Mesodermal cell (in vitro differentiated cells): Measurements from ENCODE around the gene SMOC2.

Experiments used
- H3K27ac ChIP-seq: 2 replicates; pipeline ENCODE4 v1.7.0; 2013; ENCODE audit warnings: mild to moderate bottlenecking, low read depth, low read length, moderate library complexity; ENCODE audit not compliant: severe bottlenecking
- H3K36me3 ChIP-seq: 2 replicates; pipeline ENCODE4 v1.7.1; 2013; ENCODE audit warnings: mild to moderate bottlenecking, low read length, moderate library complexity; ENCODE audit not compliant: control insufficient read depth, insufficient read depth
- H3K4me1 ChIP-seq: one replicate; pipeline ENCODE4 v1.7.1; 2013; ENCODE audit warnings: mild to moderate bottlenecking, low read length; ENCODE audit not compliant: insufficient read depth, control insufficient read depth, poor library complexity, severe bottlenecking
- H3K4me3 ChIP-seq: 2 replicates; pipeline ENCODE4 v1.7.0; 2013; ENCODE audit warnings: low read length, control low read depth, mild to moderate bottlenecking; ENCODE audit not compliant: insufficient read depth, poor library complexity, severe bottlenecking; ENCODE audit errors: extremely low read depth
- H3K9me3 ChIP-seq: 2 replicates; pipeline ENCODE4 v1.7.1; 2013; ENCODE audit warnings: mild to moderate bottlenecking, low read length, moderate library complexity; ENCODE audit not compliant: control insufficient read depth
- WGBS, 2 experiments: methylation state at CpG; one replicate each; pipeline ENCODE4 v1.1.5; 2013; ENCODE audit warnings: missing lambda C conversion rate in 2 of 2; ENCODE audit not compliant: insufficient coverage in 2 of 2; 5-methylcytosine and 5-hydroxymethylcytosine counted together

SMOC2 gene

DNA sequence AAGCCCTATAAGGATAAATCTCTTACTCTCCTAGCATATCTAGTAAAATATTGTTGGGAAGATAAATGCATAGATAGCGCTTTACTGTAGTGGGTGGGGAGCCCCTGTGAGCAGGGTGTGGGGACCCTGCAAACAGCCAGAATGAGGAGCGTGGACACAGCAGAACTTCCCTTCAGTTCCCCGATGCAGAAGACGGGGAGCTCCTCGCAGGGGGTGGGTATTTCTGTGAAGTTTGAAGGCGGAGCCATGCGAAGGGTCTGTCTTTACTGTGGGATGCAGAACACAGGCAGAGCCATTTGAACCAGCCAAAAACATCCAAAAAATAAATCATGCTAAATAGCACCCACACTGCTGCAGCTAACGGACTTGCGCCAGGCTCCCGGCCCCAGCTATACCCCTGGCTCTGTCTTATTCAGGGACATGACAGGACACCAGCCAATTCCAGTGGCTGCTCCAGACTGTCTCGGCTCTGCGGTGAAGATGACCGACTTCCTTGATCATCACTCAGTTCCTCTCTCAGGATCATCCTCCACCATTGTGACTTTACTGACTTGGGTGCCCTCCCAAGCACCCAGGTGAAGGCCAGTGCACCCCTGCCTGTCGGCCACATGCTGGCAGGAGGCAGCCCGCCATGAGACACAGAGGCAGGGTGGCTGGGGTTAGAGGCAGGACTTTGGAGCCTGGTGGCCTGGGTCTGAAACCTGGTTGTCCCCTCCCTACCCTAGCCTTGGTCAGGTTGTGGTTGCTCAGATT, 134.5 kb downstream of the SMOC2 start:
- WGBS, 2 experiments = 91 to 92% methylated on average over 5 to 11 of the region's 15 CpGs
- Histone ChIP-seq H3K4me1 (peaks cover 4% of the 10 kb centered on the region), H3K4me3 (no peak overlapping the region), H3K36me3 (no peaks in the 10 kb centered on the region), H3K9me3 (no peaks in the 10 kb centered on the region), H3K27ac (no peak overlapping the region)

GRCh38 chr6:168576388-168576787, 135.4 kb downstream of the SMOC2 start:
- Histone ChIP-seq H3K4me1 (peaks cover 4% of the 10 kb centered on the region), H3K9me3 (no peaks in the 10 kb centered on the region), H3K36me3 (no peaks in the 10 kb centered on the region), H3K27ac (no peak overlapping the region), H3K4me3 (no peak overlapping the region)
- 95 to 97% methylated on average over 12 of the region's 14 CpGs for WGBS, 2 experiments

DNA sequence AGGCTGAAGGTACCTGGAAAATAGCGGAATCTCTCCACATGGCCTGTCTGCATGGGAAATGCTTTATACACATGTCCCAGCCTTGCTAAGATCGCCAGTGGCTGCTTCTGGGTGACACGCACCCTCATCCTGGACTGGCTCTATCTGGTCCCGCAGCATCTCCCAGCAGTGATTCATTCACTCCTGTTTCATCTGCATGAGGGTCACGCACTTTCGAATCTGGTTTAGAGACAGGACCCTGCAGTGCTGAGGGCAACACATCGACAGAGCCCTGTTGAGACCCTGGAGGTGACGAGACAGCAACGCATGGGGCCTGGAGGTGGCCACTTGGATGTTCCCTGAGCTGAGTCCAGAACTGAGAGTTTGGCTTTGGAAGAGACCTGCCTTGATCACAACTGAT, 136.5 kb downstream of the SMOC2 start:
- H3K27ac ChIP-seq = no peak overlapping the region
- WGBS, 2 experiments = 86 to 89% methylated on average over 9 of the region's 9 CpGs
- H3K36me3 ChIP-seq = no peaks in the 10 kb centered on the region
- H3K9me3 ChIP-seq = no peaks in the 10 kb centered on the region
- no peak overlapping the region for H3K4me3 ChIP-seq
- H3K4me1 ChIP-seq = peaks cover 4% of the 10 kb centered on the region

DNA sequence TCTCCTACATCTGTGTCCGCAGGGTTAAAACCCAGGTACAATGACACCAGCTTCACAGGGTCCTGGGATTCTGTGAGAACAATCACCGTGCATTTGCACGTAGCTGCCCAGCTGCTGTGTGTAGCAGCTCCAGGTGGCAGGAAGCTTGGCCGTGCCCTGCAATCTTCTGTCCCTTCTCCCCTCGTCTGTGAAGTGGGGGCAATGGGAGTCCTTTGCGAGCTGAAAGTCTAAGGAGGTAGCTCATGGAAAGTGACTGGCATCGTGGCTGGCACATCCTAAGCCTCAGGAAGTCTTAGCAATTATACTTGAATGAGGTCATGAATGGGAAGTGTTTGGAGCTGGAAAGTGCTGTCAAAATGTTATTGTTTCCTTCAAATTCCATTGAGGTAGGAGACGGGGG, 137.1 kb downstream of the SMOC2 start:
- 78 to 82% methylated on average over 7 to 8 of the region's 8 CpGs for WGBS, 2 experiments
- Histone ChIP-seq H3K4me1 (peaks cover 4% of the 10 kb centered on the region), H3K9me3 (no peaks in the 10 kb centered on the region)

DNA sequence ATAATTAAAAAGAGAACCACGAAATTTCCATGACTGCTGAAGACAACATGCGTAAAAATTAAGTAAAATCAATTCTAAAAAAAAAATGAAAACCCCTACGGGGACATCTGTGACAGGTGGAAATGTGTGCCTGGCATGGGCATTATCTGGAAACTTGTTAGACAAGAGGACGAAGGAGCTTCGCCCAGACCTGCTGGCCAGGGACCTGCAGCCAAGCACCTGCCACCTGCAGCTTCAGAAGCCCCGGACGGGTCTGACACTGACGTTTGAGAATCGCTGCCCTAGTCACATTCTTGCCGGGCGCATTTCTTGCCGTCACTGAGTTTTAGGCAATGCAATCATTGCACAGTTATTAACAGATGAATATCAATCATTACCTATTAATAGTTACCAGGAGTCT, 140.3 kb downstream of the SMOC2 start:
- H3K27ac ChIP-seq = no peak overlapping the region
- H3K4me3 ChIP-seq = no peak overlapping the region
- peaks cover 4% of the 10 kb centered on the region for H3K4me1 ChIP-seq
- H3K36me3 ChIP-seq = no peaks in the 10 kb centered on the region
- H3K9me3 ChIP-seq = no peaks in the 10 kb centered on the region
- 89 to 96% methylated on average over 5 to 8 of the region's 12 CpGs for WGBS, 2 experiments

More for the DNA sequence above, 137.1 kb downstream of the SMOC2 start:
- Histone ChIP-seq H3K36me3 (no peaks in the 10 kb centered on the region), H3K27ac (no peak overlapping the region), H3K4me3 (no peak overlapping the region)

GRCh38 chr6:168581706-168582105, 140.7 kb downstream of the SMOC2 start:
- Histone ChIP-seq H3K36me3 (no peaks in the 10 kb centered on the region), H3K4me3 (no peak overlapping the region), H3K4me1 (peaks cover 4% of the 10 kb centered on the region), H3K9me3 (no peaks in the 10 kb centered on the region), H3K27ac (no peak overlapping the region)
- WGBS, 2 experiments = 93 to 97% methylated on average over 6 to 9 of the region's 9 CpGs

- peaks cover 4% of the 10 kb centered on the region for H3K4me1 ChIP-seq
- 87 to 92% methylated on average over 16 to 19 of the region's 21 CpGs for WGBS, 2 experiments
These were observed 141.6 kb downstream of the SMOC2 start for GRCh38 chr6:168582571-168582981.

GRCh38 chr6:168583126-168583525, 142.1 kb downstream of the SMOC2 start:
- Histone ChIP-seq H3K4me1 (peaks cover 4% of the 10 kb centered on the region), H3K9me3 (no peaks in the 10 kb centered on the region), H3K27ac (no peak overlapping the region), H3K4me3 (no peak overlapping the region), H3K36me3 (no peaks in the 10 kb centered on the region)
- WGBS, 2 experiments = 90 to 94% methylated on average over 3 to 6 of the region's 6 CpGs

More at GRCh38 chr6:168582571-168582981, 141.6 kb downstream of the SMOC2 start:
- H3K9me3 ChIP-seq = no peaks in the 10 kb centered on the region
- no peak overlapping the region for H3K4me3 ChIP-seq
- H3K36me3 ChIP-seq = no peaks in the 10 kb centered on the region
- H3K27ac ChIP-seq = no peak overlapping the region

DNA sequence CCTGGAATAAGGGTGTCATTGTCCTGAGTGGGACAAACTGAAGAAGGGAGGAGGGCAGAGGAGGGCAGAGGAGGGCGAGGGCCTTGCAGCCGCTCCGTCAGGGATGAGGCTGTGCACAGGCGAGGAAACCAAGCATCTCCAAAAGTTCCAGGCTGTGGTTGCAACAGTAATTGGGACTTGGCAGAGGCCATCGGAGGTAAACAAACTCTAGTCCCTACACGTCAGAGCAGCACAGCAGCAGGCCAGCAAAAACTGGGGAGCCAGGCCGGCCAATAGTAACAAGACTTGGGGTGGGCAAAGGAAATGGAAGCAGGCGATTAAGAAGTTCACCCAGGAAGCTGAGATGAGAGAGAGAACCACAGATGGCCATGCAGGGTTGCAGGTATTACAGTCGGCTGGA, 142.8 kb downstream of the SMOC2 start:
- WGBS, 2 experiments = 84 to 88% methylated on average over 9 of the region's 9 CpGs
- H3K27ac ChIP-seq = no peak overlapping the region
- H3K4me1 ChIP-seq = no peaks in the 10 kb centered on the region
- H3K36me3 ChIP-seq = no peaks in the 10 kb centered on the region
- no peaks in the 10 kb centered on the region for H3K9me3 ChIP-seq
- no peak overlapping the region for H3K4me3 ChIP-seq

DNA sequence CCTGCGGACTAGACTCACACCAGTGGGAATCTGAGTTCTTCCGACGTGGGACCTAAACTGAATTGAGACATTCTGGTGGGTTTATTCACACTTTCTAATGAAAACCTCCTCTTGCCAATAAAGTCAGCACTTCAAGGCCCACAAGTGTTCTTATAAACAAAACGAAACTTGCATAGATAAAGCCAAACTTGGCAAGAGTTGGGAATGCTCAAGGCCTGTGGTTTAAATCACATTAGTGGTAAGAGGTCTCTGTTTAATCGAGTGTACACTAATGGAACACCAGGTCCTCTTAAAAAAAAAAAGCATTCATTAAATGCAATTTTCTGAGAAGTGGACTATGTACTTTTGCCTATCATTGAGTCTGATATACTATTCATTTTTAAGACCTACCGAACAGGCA, 143.3 kb downstream of the SMOC2 start:
- H3K27ac ChIP-seq = no peak overlapping the region
- H3K4me1 ChIP-seq = no peaks in the 10 kb centered on the region
- no peak overlapping the region for H3K4me3 ChIP-seq
- no peaks in the 10 kb centered on the region for H3K9me3 ChIP-seq
- H3K36me3 ChIP-seq = no peaks in the 10 kb centered on the region
- 88 to 93% methylated on average over 3 of the region's 6 CpGs for WGBS, 2 experiments

DNA sequence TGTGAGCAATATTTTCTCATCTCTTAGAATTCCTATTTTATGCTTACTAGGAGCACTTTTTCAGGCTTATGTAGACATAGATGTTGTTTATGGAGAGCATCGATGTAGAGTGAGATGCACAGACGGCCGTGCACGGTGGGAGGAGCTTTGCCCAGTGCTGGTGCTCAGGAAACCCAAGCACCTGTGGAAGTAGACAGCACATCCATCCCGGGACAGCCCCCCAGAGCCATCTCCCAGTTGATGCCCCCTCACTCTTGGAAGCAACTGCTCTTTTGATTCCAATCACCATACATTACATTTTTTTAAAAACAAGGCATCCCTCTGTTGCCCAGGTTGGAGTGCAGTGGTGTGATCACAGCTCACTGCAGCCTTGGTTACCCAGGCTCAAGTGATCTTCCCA, 143.7 kb downstream of the SMOC2 start:
- Histone ChIP-seq H3K9me3 (no peaks in the 10 kb centered on the region), H3K4me1 (no peaks in the 10 kb centered on the region), H3K27ac (no peak overlapping the region), H3K4me3 (no peak overlapping the region), H3K36me3 (no peaks in the 10 kb centered on the region)
- 84 to 86% methylated on average over 5 of the region's 5 CpGs for WGBS, 2 experiments
